ENCODE results near the gene GAA. TPM values are rescaled to one million over a fixed set of nuclear protein-coding genes. Genes with fewer than 3 reads are reported as not detected.

The GAA gene
- total and polyA plus RNA-seq, 10 of the 15 experiments (the other 5 are each of a cell fraction or from before 2014, with no cell fraction given) = 0.18 to 10.5 (median 4.1) TPM

- H3K4me1 ChIP-seq (ENCODE audit: control insufficient read depth, insufficient read depth, low read length) = no peaks in the 10 kb centered on the region
- no peak overlapping the region for H3K4me2 ChIP-seq (ENCODE audit: control insufficient read depth, insufficient read depth)
- H3K36me3 ChIP-seq (ENCODE audit: control insufficient read depth in 2 of 2, insufficient read depth in 2 of 2, low read length in 1 of 2) = no peaks in the 10 kb centered on the region
- no peaks in the 10 kb centered on the region; a peak in 1 of 4 replicates for H3K27me3 ChIP-seq (replicated peaks in 1 of 2; ENCODE audit: control insufficient read depth in 2 of 2, insufficient read depth in 2 of 2, low read length in 1 of 2)
- DNase-seq (ENCODE audit: low read depth, low spot score) (no peak), FAIRE-seq (no peak), ATAC-seq (no peak)
- H3K9ac ChIP-seq (ENCODE audit: control insufficient read depth, insufficient read depth, low read length) = no peak overlapping the region
- SMC1A ChIA-PET (ENCODE audit: uncharacterized antibody, unreplicated experiment) = no interaction called here
- H3K27ac ChIP-seq (ENCODE audit: control insufficient read depth, insufficient read depth) = no peak overlapping the region
- H3K4me3 ChIP-seq = no peak overlapping the region
- no peaks in the 10 kb centered on the region for H3K79me2 ChIP-seq (ENCODE audit: control insufficient read depth, insufficient read depth, low read length)
- CTCF ChIA-PET = no interaction called here
- H2AFZ ChIP-seq (ENCODE audit: control insufficient read depth, low read depth, low read length) = no peak overlapping the region
- RAD21 ChIA-PET (ENCODE audit: unreplicated experiment) = no interaction called here
- no TSS peak for BruUV-seq (replicated peaks)
- no peaks in the 10 kb centered on the region for H4K20me1 ChIP-seq (ENCODE audit: control insufficient read depth, insufficient read depth)
- intact Hi-C loops (cut with micrococcal nuclease; ENCODE audit: unreplicated experiment) (no loop called here), in situ Hi-C loops (cut with MboI) (no loop called here)
- no peaks in the 10 kb centered on the region for H3K9me3 ChIP-seq (replicated peaks; ENCODE audit: control insufficient read depth, insufficient read depth, low read length)
- TF ChIP-seq LARP7 (IDR thresholded peaks at IDR 0.05) (no peak), NR2F1 (conservative IDR thresholded peaks at IDR 0.05) (no peak), CBX5 (IDR thresholded peaks at IDR 0.05; ENCODE audit: low read depth) (no peak), MEF2A (IDR thresholded peaks at IDR 0.05; ENCODE audit: insufficient read depth, low read depth, low read length) (no peak), CBFB (IDR thresholded peaks at IDR 0.05; ENCODE audit: low read depth) (no peak), NR2C1 (IDR thresholded peaks at IDR 0.05) (no peak), CREM (IDR thresholded peaks at IDR 0.05; ENCODE audit: low read depth) (no peak), GATAD2B (conservative IDR thresholded peaks at IDR 0.05; ENCODE audit: low read depth) (no peak)
- POLR2A ChIA-PET = no interaction called here
- 73% methylated on average over 31 of the region's 31 CpGs for WGBS (ENCODE audit: insufficient coverage, insufficient replicate concordance, low lambda C conversion rate, missing lambda C conversion rate)
Observed at GRCh38 chr17:80067393-80067986, 33.9 kb upstream of the GAA start.

Data from GM12878 (cell line).